Ramos (cell line): ENCODE results near the gene CLCN4.

Experiments
- in situ Hi-C: fragments of 300-500 bp; cut with MboI; formaldehyde crosslinking; loops from one replicate; pipeline ENCODE4 v1.14.3; 2022; ENCODE audit warnings: low sequenced_read_pairs; ENCODE audit not compliant: unreplicated experiment

CLCN4 gene

GRCh38 chrX:10183760-10184159 is 27.0 kb downstream of the CLCN4 start:
- in situ Hi-C loops, result loop anchor here (25.0 kb wide), 2 partner anchors 429 to 954 kb away; partner anchors contain the start of gene MID1

DNA sequence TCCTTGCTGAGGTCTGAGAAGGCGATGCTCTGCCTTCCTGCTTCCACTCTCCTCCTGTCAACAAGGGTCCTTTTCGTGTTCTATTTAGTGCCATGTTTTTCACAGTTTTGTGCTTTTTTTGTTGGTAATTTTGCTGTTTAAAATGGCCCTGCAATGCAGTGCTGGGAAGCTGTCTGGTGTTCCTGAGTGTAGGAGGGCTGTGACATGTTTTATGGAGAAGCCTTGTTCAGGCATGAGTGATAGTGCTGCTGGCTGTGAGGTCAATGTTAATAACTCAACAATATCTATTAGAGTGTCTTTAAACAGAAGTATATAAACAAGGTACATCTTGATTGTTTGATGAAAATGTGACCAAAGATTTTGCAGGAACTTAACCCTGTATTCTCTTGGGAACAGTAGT is 27.6 kb downstream of the CLCN4 start:
- in situ Hi-C loops, result loop anchor here (25.0 kb wide), 2 partner anchors 428 to 953 kb away; partner anchors contain the start of gene MID1

- in situ Hi-C loops, result loop anchor here (25.0 kb wide), 2 partner anchors 426 to 951 kb away; partner anchors contain the start of gene MID1
Measured at GRCh38 chrX:10186355-10186754, 29.6 kb downstream of the CLCN4 start.

DNA sequence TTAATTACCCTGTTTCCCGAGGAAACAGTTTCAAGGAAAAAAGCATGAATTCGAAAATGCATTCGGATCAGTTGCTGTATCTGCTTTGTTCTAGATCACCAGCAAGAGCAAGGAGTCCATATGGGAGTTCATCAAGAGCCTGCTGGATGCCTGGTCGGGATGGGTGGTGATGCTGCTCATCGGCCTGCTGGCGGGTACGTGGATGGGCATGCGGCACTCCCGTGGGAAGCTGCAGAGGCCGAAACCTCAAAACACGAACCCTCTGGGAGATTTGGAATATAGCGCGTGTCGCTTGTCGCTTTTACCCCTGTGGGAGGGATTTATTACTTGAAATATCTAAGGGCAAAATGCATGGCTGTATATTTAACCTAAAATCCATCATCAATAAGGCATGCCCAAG is 30.6 kb downstream of the CLCN4 start:
- in situ Hi-C loops, result loop anchor here (25.0 kb wide), 2 partner anchors 425 to 950 kb away; partner anchors contain the start of gene MID1

GRCh38 chrX:10189317-10190268 is 32.8 kb downstream of the CLCN4 start:
- in situ Hi-C loops, result loop anchor here (25.0 kb wide), 2 partner anchors 423 to 948 kb away; partner anchors contain the start of gene MID1

- in situ Hi-C loops, result loop anchor here (25.0 kb wide), 2 partner anchors 422 to 947 kb away; partner anchors contain the start of gene MID1
Measured at GRCh38 chrX:10190367-10190766, 33.6 kb downstream of the CLCN4 start.

- in situ Hi-C loops, result loop anchor here (25.0 kb wide), 2 partner anchors 419 to 944 kb away; partner anchors contain the start of gene MID1
Measured at GRCh38 chrX:10193587-10193986, 36.8 kb downstream of the CLCN4 start.

- in situ Hi-C loops, result loop anchor here (25.0 kb wide), 2 partner anchors 417 to 942 kb away; partner anchors contain the start of gene MID1
Measured at GRCh38 chrX:10195425-10195824, 38.6 kb downstream of the CLCN4 start.

- in situ Hi-C loops, result loop anchor here (25.0 kb wide), 2 partner anchors 416 to 941 kb away; partner anchors contain the start of gene MID1
Measured at GRCh38 chrX:10195947-10196346, 39.2 kb downstream of the CLCN4 start.

GRCh38 chrX:10197279-10198210 is 40.8 kb downstream of the CLCN4 start:
- in situ Hi-C loops, result loop anchor here (25.0 kb wide), 2 partner anchors 415 to 940 kb away; partner anchors contain the start of gene MID1

DNA sequence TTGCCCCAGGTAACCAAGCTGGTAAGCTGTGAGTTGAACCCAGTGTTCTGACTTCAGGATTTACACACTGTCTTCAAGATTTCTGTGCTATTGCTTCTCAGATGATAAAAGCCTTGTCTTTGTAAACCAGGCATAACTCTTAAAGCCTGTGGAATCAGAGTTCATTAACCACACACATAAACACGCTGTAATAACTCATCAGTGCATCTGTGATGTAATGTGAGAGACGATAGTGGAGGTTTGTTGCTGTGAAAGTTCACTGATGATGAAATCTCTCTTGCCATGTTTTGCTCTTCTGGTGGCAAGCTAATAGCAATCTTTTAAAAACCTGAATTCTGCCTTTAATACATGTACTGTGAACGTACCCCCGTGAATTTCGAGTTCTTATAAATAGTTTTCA is 41.5 kb downstream of the CLCN4 start:
- in situ Hi-C loops, result loop anchor here (25.0 kb wide), 2 partner anchors 414 to 939 kb away; partner anchors contain the start of gene MID1

- in situ Hi-C loops, result loop anchor here (25.0 kb wide), 2 partner anchors 413 to 938 kb away; partner anchors contain the start of gene MID1
Measured at GRCh38 chrX:10199212-10199611, 42.4 kb downstream of the CLCN4 start.

GRCh38 chrX:10203617-10204016 is 46.8 kb downstream of the CLCN4 start:
- in situ Hi-C loops, result no loop called here

DNA sequence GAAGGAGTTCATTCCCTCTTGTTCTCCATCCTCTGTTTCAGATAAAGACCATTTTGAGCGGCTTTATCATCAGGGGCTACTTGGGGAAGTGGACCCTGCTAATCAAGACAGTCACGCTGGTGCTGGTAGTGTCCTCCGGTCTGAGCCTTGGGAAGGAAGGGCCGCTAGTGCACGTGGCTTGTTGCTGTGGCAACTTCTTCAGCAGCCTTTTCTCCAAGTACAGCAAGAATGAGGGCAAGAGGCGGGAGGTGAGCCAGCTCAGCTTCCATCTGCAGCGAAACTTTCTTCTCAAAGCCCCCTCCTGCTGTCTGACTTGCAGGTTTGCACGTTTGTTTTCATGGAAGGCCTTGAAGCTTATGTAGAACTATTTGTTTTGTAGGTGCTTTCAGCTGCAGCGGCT is 49.5 kb downstream of the CLCN4 start:
- in situ Hi-C loops, result no loop called here

GRCh38 chrX:10208281-10208856 is 51.6 kb downstream of the CLCN4 start:
- in situ Hi-C loops, result no loop called here

DNA sequence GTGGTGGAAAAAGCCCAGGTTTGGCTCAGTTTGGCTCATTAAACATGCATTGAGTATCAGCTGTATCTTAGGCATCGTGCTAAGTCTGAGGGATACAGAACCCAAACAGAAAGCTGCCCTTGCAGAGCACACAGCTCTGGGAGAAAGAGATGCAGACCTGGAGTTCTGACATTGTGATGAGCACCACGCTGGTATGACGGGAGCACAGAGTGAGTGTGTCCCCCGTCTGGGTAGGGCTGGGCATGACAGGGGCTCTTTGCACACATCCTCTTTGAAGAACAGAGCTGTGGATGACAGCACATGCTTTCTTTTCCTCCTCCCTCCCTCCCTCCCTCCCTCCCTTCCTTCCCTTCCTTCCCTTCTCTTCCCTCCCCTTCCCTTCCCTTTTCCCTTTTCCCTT is 52.2 kb downstream of the CLCN4 start:
- in situ Hi-C loops, result no loop called here

- in situ Hi-C loops, result no loop called here
Measured at GRCh38 chrX:10212395-10212794, 55.6 kb downstream of the CLCN4 start.

DNA sequence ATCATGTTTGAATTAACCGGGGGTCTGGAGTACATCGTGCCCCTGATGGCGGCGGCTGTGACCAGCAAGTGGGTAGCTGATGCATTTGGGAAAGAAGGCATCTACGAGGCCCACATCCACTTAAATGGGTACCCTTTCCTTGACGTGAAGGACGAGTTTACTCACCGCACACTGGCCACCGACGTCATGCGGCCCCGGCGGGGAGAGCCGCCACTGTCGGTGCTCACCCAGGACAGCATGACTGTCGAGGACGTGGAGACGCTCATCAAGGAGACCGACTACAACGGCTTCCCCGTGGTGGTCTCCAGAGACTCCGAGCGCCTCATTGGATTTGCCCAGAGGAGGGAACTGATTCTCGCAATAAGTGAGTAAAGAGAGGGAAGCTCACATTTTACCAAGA is 56.9 kb downstream of the CLCN4 start:
- in situ Hi-C loops, result no loop called here

DNA sequence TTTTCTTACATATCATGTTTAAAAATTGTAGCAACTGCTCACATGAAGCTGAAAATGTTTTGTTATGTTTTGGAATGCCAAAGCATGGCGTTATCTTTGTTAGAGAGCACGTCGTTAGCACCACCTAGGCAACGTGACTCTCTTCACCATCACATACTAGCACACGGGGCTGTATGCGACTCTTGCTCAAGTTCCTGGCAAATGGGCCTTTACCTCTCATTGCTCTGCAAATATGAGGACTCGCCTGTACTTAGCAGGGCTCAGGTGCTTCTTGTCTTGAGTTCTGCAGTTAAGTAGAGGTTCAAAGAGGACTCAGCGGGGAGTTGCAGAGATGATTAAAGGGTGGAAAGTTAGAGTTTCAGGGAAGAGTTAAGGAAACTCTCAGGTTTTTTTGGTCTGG is 59.4 kb downstream of the CLCN4 start:
- in situ Hi-C loops, result no loop called here

DNA sequence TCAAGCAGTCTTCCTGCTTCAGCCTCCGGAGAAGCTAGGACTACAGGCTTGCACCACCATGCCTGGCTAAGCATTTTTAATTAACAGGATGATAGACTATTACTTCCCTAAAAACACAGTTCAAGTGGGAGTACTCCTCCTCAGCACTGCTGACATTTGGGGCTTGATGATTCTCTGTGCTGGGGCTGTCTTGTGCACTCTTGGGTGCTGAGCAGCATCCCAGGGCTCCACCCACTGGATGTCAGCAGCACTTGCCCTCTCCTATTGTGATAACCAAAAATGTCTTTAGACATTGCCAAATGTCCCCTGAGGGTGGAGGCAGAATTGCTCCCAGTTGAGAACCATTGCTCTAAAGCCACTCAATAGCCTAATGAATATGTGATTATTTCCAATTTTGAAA is 60.4 kb downstream of the CLCN4 start:
- in situ Hi-C loops, result no loop called here
